Spleen (tissue), 11 donors: Measurements from ENCODE around the gene ECM2. TPM values are rescaled to one million over a fixed set of nuclear protein-coding genes. Genes with fewer than 3 reads are reported as not detected.

ENCODE experiments used
- DNase-seq: peaks from one replicate; pipeline ENCODE4 v3.0.0-alpha.2; 2020
- H3K27ac ChIP-seq, 8 donors: fragments of 200-600 bp; sonication (generic) in 7 of 8; 1 replicate in 4 of 8; 2 replicates in 4 of 8; pipeline versions ENCODE4 v1.5.0 to v1.8.0; 2016 to 2021; ENCODE audit warnings: inconsistent platforms in 4 of 8, mild to moderate bottlenecking in 4 of 8, moderate library complexity in 1 of 8
- H3K27me3 ChIP-seq, 7 donors: fragments of 200-600 bp; sonication (generic) in 6 of 7; replicated peaks in 1 of 7; 1 replicate in 4 of 7; 2 replicates in 3 of 7; pipeline versions ENCODE4 v1.5.0 to v1.8.0; 2016 to 2021; ENCODE audit warnings: inconsistent platforms in 3 of 7, mild to moderate bottlenecking in 1 of 7
- H3K36me3 ChIP-seq, 6 donors: fragments of 200-600 bp; sonication (generic) in 5 of 6; 1 replicate in 4 of 6; 2 replicates in 2 of 6; pipeline versions ENCODE4 v1.5.0 to v1.8.0; 2016 to 2021; ENCODE audit warnings: inconsistent platforms in 2 of 6
- H3K4me1 ChIP-seq, 6 donors: fragments of 200-600 bp; sonication (generic) in 5 of 6; 1 replicate in 3 of 6; 2 replicates in 3 of 6; pipeline versions ENCODE4 v1.5.0 to v1.8.0; 2016 to 2021; ENCODE audit warnings: inconsistent platforms in 3 of 6
- H3K4me3 ChIP-seq, 8 donors: fragments of 200-600 bp; sonication (generic) in 7 of 8; 1 replicate in 4 of 8; 2 replicates in 4 of 8; pipeline versions ENCODE4 v1.5.0 to v1.8.0; 2016 to 2021; ENCODE audit warnings: inconsistent platforms in 4 of 8, mild to moderate bottlenecking in 4 of 8, moderate library complexity in 2 of 8
- H3K9me3 ChIP-seq, 8 donors: fragments of 200-600 bp; sonication (generic) in 7 of 8; 1 replicate in 4 of 8; 2 replicates in 4 of 8; pipeline versions ENCODE4 v1.5.0 to v1.8.0; 2016 to 2021; ENCODE audit warnings: inconsistent platforms in 4 of 8
- CTCF ChIP-seq, 11 experiments: fragments of 200-600 bp in 7 of 11; fragments of 450-650 bp in 4 of 11; sonication (generic) in 4 of 11; IDR thresholded peaks in 8 of 11; conservative IDR thresholded peaks in 3 of 11; 1 replicate in 7 of 11; 2 replicates in 4 of 11; pipeline versions ENCODE4 v1.4.0 to v1.8.0; 2016 to 2021; ENCODE audit warnings: antibody characterized with exemption in 11 of 11, inconsistent platforms in 4 of 11, mild to moderate bottlenecking in 1 of 11
- POLR2A ChIP-seq, 3 donors: fragments of 450-650 bp; IDR thresholded peaks; one replicate each; pipeline ENCODE4 v1.5.1; 2017; ENCODE audit warnings: antibody characterized with exemption in 3 of 3, mild to moderate bottlenecking in 1 of 3
- POLR2AphosphoS5 ChIP-seq, 3 donors: sonication (generic); formaldehyde crosslinking; IDR thresholded peaks; one replicate each; pipeline ENCODE4 v1.5.1; 2017; ENCODE audit warnings: antibody characterized with exemption in 3 of 3
- WGBS, 5 donors: extraction: QIAGEN DNeasy Blood & Tissue Kit in 3 of 5; methylation state at CpG; one replicate each; pipeline versions ENCODE4 v1.1.5 to v1.1.7; 2013 to 2018; 5-methylcytosine and 5-hydroxymethylcytosine counted together
- intact Hi-C: fragments of 100-400 bp; cut with DNase I; formaldehyde crosslinking; loops from one replicate; pipeline ENCODE4 v1.15.0; 2023; ENCODE audit warnings: low total_unique reads
- polyA plus RNA-seq, 3 donors: library from polyadenylated mRNA; stranded (reverse); fragments of 200-250 nt; gene quantifications; one replicate each; pipeline ENCODE4 v1.2.1, GENCODE V29; 2013
- total RNA-seq, 7 donors: library from RNA; depleted of rRNA in 3 of 7; stranded (reverse); fragments of >200 nt in 3 of 7; fragmentation: NEBNext Ultra II Directional in 4 of 7; extraction: Animal tissue kit (Norgen Biotek cat#: 25700) in 4 of 7; gene quantifications; one replicate each; pipeline versions ENCODE4 v1.1.0 to v1.2.1, GENCODE V29; 2016 to 2021
- donor health status: healthy with polysubstance abuse.
- donor health status: DM: no; HTN: no; CAD: no; lungs with moderate emphysema.
- donor health status: DM: no; HTN: no; CAD: no.
- donor health status: Bipolar disorder and iron deficiency.
- donor health status: healthy.
- donor health status: DM: no; HTN: no; CAD: no.
- donor health status: DM: yes; HTN: yes; CAD: no.

Gene ECM2
- total and polyA plus RNA-seq, 10 donors, result 0.22 to 1.7 (median 0.47) TPM; not detected in 2

GRCh38 chr9:92527832-92528521, 7.8 kb downstream of the ECM2 start:
- 81 to 89% (median 84%) methylated on average over 4 of the region's 4 CpGs for WGBS, 5 donors
- Histone ChIP-seq H3K36me3 (no peaks in the 10 kb centered on the region), H3K27me3 (no peaks in the 10 kb centered on the region), H3K4me3 (no peak overlapping the region), H3K4me1 (no peaks in the 10 kb centered on the region), H3K9me3 (peaks cover 0 to 19% (median 0%) of the 10 kb centered on the region in 8 donors), H3K27ac (no peak overlapping the region)
- intact Hi-C loops, result no loop called here
- TF ChIP-seq POLR2AphosphoS5 (IDR thresholded peaks at IDR 0.05) (no peak), POLR2A (IDR thresholded peaks at IDR 0.05) (no peak), CTCF (IDR thresholded peaks at IDR 0.05 in 8 of 11, conservative IDR thresholded peaks at IDR 0.05 in 3 of 11) (no peak)
- DNase-seq, result no peak

GRCh38 chr9:92527291-92527828, 8.4 kb downstream of the ECM2 start:
- Histone ChIP-seq H3K4me1 (no peaks in the 10 kb centered on the region), H3K27me3 (no peaks in the 10 kb centered on the region), H3K36me3 (no peaks in the 10 kb centered on the region), H3K4me3 (no peak overlapping the region), H3K27ac (no peak overlapping the region), H3K9me3 (peaks cover 0 to 17% (median 0%) of the 10 kb centered on the region in 8 donors)
- intact Hi-C loops, result no loop called here
- DNase-seq, result no peak
- no peak for TF ChIP-seq POLR2AphosphoS5 (IDR thresholded peaks at IDR 0.05)
- TF ChIP-seq CTCF (IDR thresholded peaks at IDR 0.05 in 8 of 11, conservative IDR thresholded peaks at IDR 0.05 in 3 of 11), result no peak
- no peak for TF ChIP-seq POLR2A (IDR thresholded peaks at IDR 0.05)
- WGBS, 5 donors, result 81 to 100% (median 86%) methylated on average over 2 of the region's 2 CpGs

- H3K4me3 ChIP-seq, result no peak overlapping the region
- no peaks in the 10 kb centered on the region for H3K9me3 ChIP-seq
- TF ChIP-seq CTCF (IDR thresholded peaks at IDR 0.05 in 8 of 11, conservative IDR thresholded peaks at IDR 0.05 in 3 of 11) (no peak), POLR2A (IDR thresholded peaks at IDR 0.05) (no peak), POLR2AphosphoS5 (IDR thresholded peaks at IDR 0.05) (no peak)
- intact Hi-C loops, result no loop called here
- H3K27me3 ChIP-seq, result no peaks in the 10 kb centered on the region
- no peaks in the 10 kb centered on the region for H3K4me1 ChIP-seq
- 93 to 98% (median 95%) methylated on average over 5 of the region's 5 CpGs for WGBS, 5 donors
- DNase-seq, result no peak
- H3K36me3 ChIP-seq, result no peaks in the 10 kb centered on the region
- H3K27ac ChIP-seq, result no peak overlapping the region
Measured at GRCh38 chr9:92525306-92525705, 10.5 kb downstream of the ECM2 start.

- no peaks in the 10 kb centered on the region for H3K4me1 ChIP-seq
- TF ChIP-seq POLR2AphosphoS5 (IDR thresholded peaks at IDR 0.05) (no peak), POLR2A (IDR thresholded peaks at IDR 0.05) (no peak), CTCF (IDR thresholded peaks at IDR 0.05 in 8 of 11, conservative IDR thresholded peaks at IDR 0.05 in 3 of 11) (no peak)
Measured at GRCh38 chr9:92524881-92525280, 10.9 kb downstream of the ECM2 start.

More at GRCh38 chr9:92524881-92525280, 10.9 kb downstream of the ECM2 start:
- intact Hi-C loops, result no loop called here
- H3K27me3 ChIP-seq, result no peaks in the 10 kb centered on the region
- DNase-seq, result no peak
- 96 to 100% (median 100%) methylated on average over 1 of the region's 1 CpG for WGBS, 5 donors
- H3K27ac ChIP-seq, result no peak overlapping the region
- no peak overlapping the region for H3K4me3 ChIP-seq
- H3K36me3 ChIP-seq, result no peaks in the 10 kb centered on the region
- no peaks in the 10 kb centered on the region for H3K9me3 ChIP-seq
